ENCODE data around the gene FLAD1.

- TF ChIP-seq CTCF (conservative IDR thresholded peaks at IDR 0.05; ENCODE audit: low read depth, low read length) (no peak), EZH2 (IDR thresholded peaks at IDR 0.05; ENCODE audit: borderline replicate concordance, low read depth, low read length, poor library complexity, severe bottlenecking) (no peak)
Measured at GRCh38 chr1:154964359-154964758, 18.8 kb upstream of the FLAD1 start.
